Cardiac muscle cell (in vitro differentiated cells and primary cell): ENCODE results near the gene SLC25A25. TPM values are rescaled to one million over a fixed set of nuclear protein-coding genes. Genes with fewer than 3 reads are reported as not detected.

Experiments
- DNase-seq, 2 donors: peaks; one replicate each; pipeline versions ENCODE4 v3.0.0 to v3.0.0-alpha.2; 2010 to 2017; ENCODE audit warnings: low read depth in 1 of 2, low spot score in 1 of 2
- H3K27ac ChIP-seq: fragments of 200-600 bp; sonication (generic); 2 replicates; pipeline ENCODE4 v1.5.1; 2016
- H3K27me3 ChIP-seq: fragments of 200-600 bp; sonication (generic); 2 replicates; pipeline ENCODE4 v1.6.0; 2016; ENCODE audit warnings: control low read depth
- H3K36me3 ChIP-seq: fragments of 200-600 bp; sonication (generic); 2 replicates; pipeline ENCODE4 v1.5.1; 2016; ENCODE audit warnings: control low read depth
- H3K4me1 ChIP-seq: fragments of 200-600 bp; sonication (generic); 2 replicates; pipeline ENCODE4 v1.8.1; 2017; ENCODE audit warnings: low read depth, mild to moderate bottlenecking, mixed run types
- H3K4me3 ChIP-seq: fragments of 200-600 bp; sonication (generic); 2 replicates; pipeline ENCODE4 v1.5.1; 2016; ENCODE audit warnings: mild to moderate bottlenecking
- H3K9me3 ChIP-seq: fragments of 200-600 bp; sonication (generic); 2 replicates; pipeline ENCODE4 v1.5.1; 2017; ENCODE audit warnings: low read depth, mild to moderate bottlenecking, control low read depth
- polyA plus RNA-seq: library from polyadenylated mRNA; unstranded; fragments of >200 nt; fragmentation: Nextera tagmentation; extraction: Ambion mirVana; gene quantifications from 2 replicates; pipeline ENCODE4 v1.2.1, GENCODE V29; 2016
- total RNA-seq: library from RNA; depleted of rRNA; stranded (reverse); fragments of >200 nt; gene quantifications from 2 replicates; pipeline ENCODE4 v1.2.3, GENCODE V29; 2016
- TF ChIP-seq, protein P1 (sequence below): IDR thresholded peaks from 2 replicates; pipeline ENCODE4 v1.5.1; 2012; ENCODE audit warnings: low read depth, mild to moderate bottlenecking, low read length

The SLC25A25 gene
- total and polyA plus RNA-seq, 2 experiments from 2014 or later: 9.1 to 15.8 TPM

DNA sequence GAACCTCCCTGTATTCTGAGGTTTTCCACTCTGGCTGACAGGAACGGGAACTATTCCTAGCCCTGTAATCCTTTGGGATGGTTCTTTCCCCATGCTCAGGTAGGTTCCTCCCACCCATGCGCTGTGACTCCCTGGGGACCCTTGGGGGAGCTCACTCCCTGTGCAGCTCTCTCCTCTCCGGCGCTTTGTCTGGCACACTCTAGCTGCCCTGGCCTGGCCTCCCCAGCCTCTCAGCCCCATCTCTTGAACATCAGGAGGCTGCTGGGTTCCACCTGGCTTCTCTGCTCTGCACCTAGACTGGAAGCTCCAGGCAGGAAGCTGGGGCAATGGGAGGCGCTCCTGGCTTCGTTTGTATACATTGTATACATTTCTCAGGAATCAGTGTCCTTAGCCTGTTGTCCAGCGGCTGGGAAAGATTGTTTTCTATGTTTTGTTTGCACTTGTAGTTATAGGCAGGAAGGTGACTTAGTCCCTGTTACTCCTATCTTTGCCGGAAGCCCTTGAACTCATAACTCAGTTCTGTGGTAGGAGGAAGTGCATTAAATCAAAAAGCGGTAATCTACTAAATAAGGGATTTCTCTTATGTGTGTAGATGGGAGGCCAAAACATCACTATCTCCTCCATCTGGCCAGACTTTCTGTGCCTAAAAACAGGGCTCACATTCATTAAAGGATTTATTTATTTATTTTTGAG lies 20.4 kb downstream of the SLC25A25 start:
- H3K4me3 ChIP-seq: no peak overlapping the region
- H3K27me3 ChIP-seq: no peaks in the 10 kb centered on the region
- H3K9me3 ChIP-seq: no peaks in the 10 kb centered on the region
- H3K4me1 ChIP-seq: no peaks in the 10 kb centered on the region
- DNase-seq: no peak
- H3K36me3 ChIP-seq: no peaks in the 10 kb centered on the region
- H3K27ac ChIP-seq: no peak overlapping the region
- TF ChIP-seq, protein P1, sequence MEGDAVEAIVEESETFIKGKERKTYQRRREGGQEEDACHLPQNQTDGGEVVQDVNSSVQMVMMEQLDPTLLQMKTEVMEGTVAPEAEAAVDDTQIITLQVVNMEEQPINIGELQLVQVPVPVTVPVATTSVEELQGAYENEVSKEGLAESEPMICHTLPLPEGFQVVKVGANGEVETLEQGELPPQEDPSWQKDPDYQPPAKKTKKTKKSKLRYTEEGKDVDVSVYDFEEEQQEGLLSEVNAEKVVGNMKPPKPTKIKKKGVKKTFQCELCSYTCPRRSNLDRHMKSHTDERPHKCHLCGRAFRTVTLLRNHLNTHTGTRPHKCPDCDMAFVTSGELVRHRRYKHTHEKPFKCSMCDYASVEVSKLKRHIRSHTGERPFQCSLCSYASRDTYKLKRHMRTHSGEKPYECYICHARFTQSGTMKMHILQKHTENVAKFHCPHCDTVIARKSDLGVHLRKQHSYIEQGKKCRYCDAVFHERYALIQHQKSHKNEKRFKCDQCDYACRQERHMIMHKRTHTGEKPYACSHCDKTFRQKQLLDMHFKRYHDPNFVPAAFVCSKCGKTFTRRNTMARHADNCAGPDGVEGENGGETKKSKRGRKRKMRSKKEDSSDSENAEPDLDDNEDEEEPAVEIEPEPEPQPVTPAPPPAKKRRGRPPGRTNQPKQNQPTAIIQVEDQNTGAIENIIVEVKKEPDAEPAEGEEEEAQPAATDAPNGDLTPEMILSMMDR: no peak

DNA sequence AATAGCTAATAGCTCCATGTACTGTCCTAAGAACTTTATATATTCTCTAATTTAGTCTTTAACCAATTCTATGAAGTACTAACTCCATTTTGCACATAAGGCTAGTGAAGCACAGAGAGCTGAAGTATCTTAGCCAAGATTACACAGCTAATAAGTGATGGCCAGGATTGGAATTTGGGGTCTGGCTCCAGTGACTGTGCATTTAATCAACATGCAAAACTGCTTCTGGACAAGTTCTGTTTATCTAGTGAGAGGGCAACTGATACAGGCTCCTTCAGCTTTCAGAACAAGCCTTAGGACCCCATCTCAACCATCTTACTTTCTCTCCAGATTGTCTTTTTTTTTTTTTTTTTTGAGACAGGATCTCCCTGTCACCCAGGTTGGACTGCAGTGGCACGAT lies 21.3 kb downstream of the SLC25A25 start:
- Histone ChIP-seq H3K27ac (no peak overlapping the region), H3K4me1 (no peaks in the 10 kb centered on the region), H3K27me3 (no peaks in the 10 kb centered on the region), H3K4me3 (no peak overlapping the region), H3K9me3 (no peaks in the 10 kb centered on the region), H3K36me3 (no peaks in the 10 kb centered on the region)
- TF ChIP-seq, protein P1: no peak
- no peak for DNase-seq

DNA sequence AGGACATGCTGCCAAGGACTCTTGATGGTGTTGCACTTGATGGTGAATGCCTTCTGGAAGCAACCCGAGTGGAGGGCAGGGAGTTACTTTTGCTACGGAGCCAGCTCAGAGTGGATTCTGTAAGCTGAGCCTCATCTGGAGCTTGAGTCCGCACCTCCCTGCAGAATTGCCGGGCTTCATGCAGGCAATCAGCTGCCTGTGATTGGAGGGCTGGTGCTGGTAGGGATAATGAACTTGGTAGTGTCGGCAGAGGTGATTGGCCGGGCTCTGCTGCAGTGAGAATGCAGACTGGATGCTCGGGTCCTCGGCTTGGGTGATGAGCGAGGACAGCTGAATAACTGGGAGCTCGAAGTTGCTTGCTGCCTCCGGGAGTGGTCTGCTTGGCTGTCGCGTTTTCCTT lies 23.1 kb downstream of the SLC25A25 start:
- H3K9me3 ChIP-seq: no peaks in the 10 kb centered on the region
- no peaks in the 10 kb centered on the region for H3K27me3 ChIP-seq
- H3K4me3 ChIP-seq: no peak overlapping the region
- peaks cover 17% of the 10 kb centered on the region for H3K4me1 ChIP-seq
- TF ChIP-seq, protein P1: no peak
- peak; percentile 84 to 92 for DNase-seq
- no peaks in the 10 kb centered on the region for H3K36me3 ChIP-seq
- H3K27ac ChIP-seq: peak overlapping the region; percentile 20

DNA sequence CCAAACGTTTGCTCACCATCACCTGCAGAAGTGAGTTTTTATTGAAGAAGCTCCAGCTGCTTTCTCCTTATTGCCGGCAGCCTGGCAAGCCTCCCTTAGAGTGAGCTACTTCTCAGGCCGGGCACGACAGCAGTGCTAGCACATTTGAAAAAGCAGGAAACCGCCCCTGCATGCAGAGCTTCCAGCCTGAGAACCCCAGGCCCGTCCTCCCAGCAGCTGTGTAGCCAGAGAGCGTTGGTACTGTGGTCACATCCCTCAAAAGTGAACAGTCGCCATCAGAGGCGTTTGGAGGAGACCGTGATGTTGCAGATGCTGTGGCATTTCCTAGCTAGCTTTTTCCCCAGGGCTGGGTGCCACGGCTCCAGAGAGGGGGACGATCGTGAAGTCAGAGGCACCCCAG lies 23.5 kb downstream of the SLC25A25 start:
- H3K36me3 ChIP-seq: no peaks in the 10 kb centered on the region
- TF ChIP-seq, protein P1: no peak
- DNase-seq: no peak
- no peaks in the 10 kb centered on the region for H3K27me3 ChIP-seq
- no peaks in the 10 kb centered on the region for H3K9me3 ChIP-seq
- H3K4me1 ChIP-seq: peaks cover 21% of the 10 kb centered on the region
- no peak overlapping the region for H3K27ac ChIP-seq
- H3K4me3 ChIP-seq: no peak overlapping the region

DNA sequence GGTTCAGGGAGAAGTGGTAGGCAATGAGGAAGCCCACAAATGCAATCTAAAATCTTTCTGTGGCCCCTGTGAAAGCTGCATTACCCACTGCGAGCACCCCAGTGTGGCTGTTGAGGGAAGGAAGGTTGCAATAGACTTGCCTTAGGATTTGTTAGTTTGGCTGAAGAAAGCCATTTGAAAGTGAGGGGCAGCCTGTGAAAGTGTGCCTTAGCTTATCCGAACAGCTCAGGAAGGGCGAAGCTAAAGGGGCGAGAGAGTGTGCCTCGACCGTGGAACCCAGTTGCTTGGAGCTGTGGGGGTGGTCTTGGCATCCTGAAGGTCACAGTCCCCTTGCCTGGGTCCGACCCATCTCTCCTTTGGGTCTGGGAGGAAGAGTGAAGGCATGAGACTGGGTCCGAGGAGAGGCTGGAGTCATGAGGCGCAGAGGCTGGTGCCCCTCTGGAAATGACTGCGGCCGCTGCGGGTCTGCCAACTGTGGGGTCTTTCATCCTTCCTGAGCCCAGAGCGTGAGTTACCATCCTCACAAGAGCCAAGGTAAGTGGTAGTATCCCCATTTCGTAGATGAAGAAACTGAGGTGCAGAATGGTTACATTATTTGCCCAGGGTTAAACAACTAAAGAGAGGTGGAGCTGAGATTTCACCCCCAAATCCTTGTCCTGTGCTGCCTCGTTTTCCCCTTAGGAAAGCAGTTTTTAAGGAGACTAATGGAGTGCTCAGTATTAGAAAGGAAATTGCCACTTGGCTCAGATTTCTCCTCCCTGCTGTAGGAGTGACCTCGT lies 24.4 kb downstream of the SLC25A25 start:
- DNase-seq: no peak
- H3K4me1 ChIP-seq: peaks cover 29% of the 10 kb centered on the region
- no peaks in the 10 kb centered on the region for H3K9me3 ChIP-seq
- H3K27ac ChIP-seq: no peak overlapping the region
- H3K36me3 ChIP-seq: no peaks in the 10 kb centered on the region
- no peaks in the 10 kb centered on the region for H3K27me3 ChIP-seq
- H3K4me3 ChIP-seq: no peak overlapping the region
- TF ChIP-seq, protein P1: no peak
